HepG2 (cell line): ENCODE results near the gene FTSJ1. TPM values are rescaled to one million over a fixed set of nuclear protein-coding genes. Genes with fewer than 3 reads are reported as not detected.

Source experiments
- ARNT ChIP-seq: fragments of 450-650 bp; IDR thresholded peaks from 2 replicates; pipeline ENCODE4 v1.6.1; 2017
- BRF2 ChIP-seq: sonication (generic); formaldehyde crosslinking; IDR thresholded peaks from 2 replicates; pipeline ENCODE4 v1.8.1; 2022; ENCODE audit warnings: mild to moderate bottlenecking, missing genetic modification reagents
- CERS6 ChIP-seq: sonication (generic); formaldehyde crosslinking; IDR thresholded peaks from 2 replicates; pipeline ENCODE4 v1.5.0; 2020; ENCODE audit warnings: missing genetic modification reagents
- ETV5 ChIP-seq: IDR thresholded peaks from 2 replicates; pipeline ENCODE4 v1.6.1; 2018; ENCODE audit warnings: missing biosample characterization, missing genetic modification reagents, inconsistent platforms, borderline replicate concordance
- KLF11 ChIP-seq: IDR thresholded peaks from 2 replicates; pipeline ENCODE4 v1.6.1; 2016; ENCODE audit warnings: missing compliant biosample characterization
- MEIS2 ChIP-seq: sonication (generic); formaldehyde crosslinking; IDR thresholded peaks from 2 replicates; pipeline ENCODE4 v1.9.0; 2021; ENCODE audit warnings: mild to moderate bottlenecking, missing genetic modification reagents
- NFYC ChIP-seq: IDR thresholded peaks from 2 replicates; pipeline ENCODE4 v1.6.1; 2016; ENCODE audit warnings: missing genetic modification reagents, missing compliant biosample characterization
- PAF1 ChIP-seq: IDR thresholded peaks from 2 replicates; pipeline ENCODE4 v1.6.1; 2016; ENCODE audit warnings: missing genetic modification reagents, missing compliant biosample characterization
- RARA ChIP-seq: IDR thresholded peaks from 2 replicates; pipeline ENCODE4 v1.6.1; 2016; ENCODE audit warnings: missing genetic modification reagents, missing compliant biosample characterization
- SRSF9 ChIP-seq: fragments of 200-400 bp; formaldehyde crosslinking; IDR thresholded peaks from 2 replicates; pipeline ENCODE4 v1.6.1; 2018; ENCODE audit warnings: borderline replicate concordance, mild to moderate bottlenecking, low read depth, low read length; ENCODE audit not compliant: insufficient read depth, poor library complexity, severe bottlenecking
- TCF7L2 ChIP-seq: IDR thresholded peaks from 2 replicates; pipeline ENCODE4 v1.6.1; 2011; ENCODE audit warnings: mild to moderate bottlenecking, low read depth, low read length, moderate library complexity
- TGIF2 ChIP-seq: IDR thresholded peaks from 2 replicates; pipeline ENCODE4 v1.6.1; 2016; ENCODE audit warnings: control low read depth, missing compliant biosample characterization
- ZBTB3 ChIP-seq: sonication (generic); formaldehyde crosslinking; IDR thresholded peaks from 2 replicates; pipeline ENCODE4 v1.4.0; 2020; ENCODE audit warnings: low read depth, mild to moderate bottlenecking, moderate library complexity, missing genetic modification reagents, borderline replicate concordance
- ZFP91 ChIP-seq: sonication (generic); formaldehyde crosslinking; IDR thresholded peaks from 2 replicates; pipeline ENCODE4 v1.9.0; 2022; ENCODE audit warnings: missing genetic modification reagents, mild to moderate bottlenecking, borderline replicate concordance
- ZHX1 ChIP-seq: sonication (generic); formaldehyde crosslinking; IDR thresholded peaks from 2 replicates; pipeline ENCODE4 v1.8.1; 2022; ENCODE audit warnings: low read depth, mild to moderate bottlenecking, missing genetic modification reagents
- ZNF292 ChIP-seq: sonication (generic); formaldehyde crosslinking; IDR thresholded peaks from 2 replicates; pipeline ENCODE4 v1.8.1; 2022; ENCODE audit warnings: mild to moderate bottlenecking, low read depth, missing genetic modification reagents, borderline replicate concordance
- ZNF432 ChIP-seq: sonication (generic); formaldehyde crosslinking; IDR thresholded peaks from 2 replicates; pipeline ENCODE4 v1.5.0; 2020; ENCODE audit warnings: missing genetic modification reagents, mild to moderate bottlenecking, borderline replicate concordance
- ZNF564 ChIP-seq: sonication (generic); formaldehyde crosslinking; IDR thresholded peaks from 2 replicates; pipeline ENCODE4 v1.8.1; 2023; ENCODE audit warnings: mild to moderate bottlenecking, missing genetic modification reagents
- ZNF678 ChIP-seq: sonication (generic); formaldehyde crosslinking; IDR thresholded peaks from 2 replicates; pipeline ENCODE4 v1.4.0; 2020; ENCODE audit warnings: mild to moderate bottlenecking, missing genetic modification reagents
- ZNF746 ChIP-seq: sonication (generic); formaldehyde crosslinking; IDR thresholded peaks from 2 replicates; pipeline ENCODE4 v1.8.0; 2022; ENCODE audit warnings: mild to moderate bottlenecking, missing genetic modification reagents
- polyA plus RNA-seq, 8 experiments: library from polyadenylated mRNA; depleted of rRNA in 3 of 8; stranded (reverse) in 7 of 8; unstranded in 1 of 8; fragments of >200 nt; fragmentation: Illumina TruSeq in 4 of 8; extraction: Trizol in 4 of 8; gene quantifications; 2 replicates each; pipeline versions ENCODE4 v1.2.1 to v1.2.3, GENCODE V29; 2011 to 2016; ENCODE audit warnings: low read depth in 4 of 8, missing spikeins in 1 of 8, mixed read lengths in 1 of 8; ENCODE audit not compliant: insufficient read depth in 1 of 8
- total RNA-seq, 5 experiments: library from RNA; depleted of rRNA; stranded (reverse); fragments of >200 nt; fragmentation: Illumina TruSeq; extraction: Trizol; gene quantifications; 2 replicates each; pipeline ENCODE4 v1.2.3, GENCODE V29; 2016; ENCODE audit warnings: low read depth in 1 of 5

The FTSJ1 gene
- total and polyA plus RNA-seq, 2 of the 13 experiments (the other 11 are each of a cell fraction or from before 2014, with no cell fraction given) = 30.3 to 37.9 TPM

- TF ChIP-seq ZHX1 (CRISPR knock-in tag) (no peak), ZNF292 (CRISPR knock-in tag) (no peak), ZNF678 (CRISPR knock-in tag) (no peak), ZBTB3 (CRISPR knock-in tag) (no peak), ZNF564 (CRISPR knock-in tag) (no peak), SRSF9 (no peak), NFYC (CRISPR knock-in tag) (peak; percentile 47; the same call in 1 of the 2 replicates), TCF7L2 (no peak), ZFP91 (CRISPR knock-in tag) (peak; percentile 100), ETV5 (CRISPR knock-in tag) (no peak), PAF1 (CRISPR knock-in tag) (no peak), ARNT (no peak), MEIS2 (no peak), TGIF2 (no peak), BRF2 (no peak), ZNF432 (CRISPR knock-in tag) (no peak), KLF11 (no peak), CERS6 (no peak), ZNF746 (CRISPR knock-in tag) (no peak), RARA (CRISPR knock-in tag) (no peak)
Measured at GRCh38 chrX:48508400-48509244, 32.6 kb downstream of the FTSJ1 start, which contains the start of gene PORCN (continued).
